ENCODE measurements around the gene KIF5C. TPM values are rescaled to one million over a fixed set of nuclear protein-coding genes. Genes with fewer than 3 reads are reported as not detected.

The KIF5C gene
- total and polyA plus RNA-seq, 2 experiments from 2014 or later, result 45.0 to 49.1 TPM

DNA sequence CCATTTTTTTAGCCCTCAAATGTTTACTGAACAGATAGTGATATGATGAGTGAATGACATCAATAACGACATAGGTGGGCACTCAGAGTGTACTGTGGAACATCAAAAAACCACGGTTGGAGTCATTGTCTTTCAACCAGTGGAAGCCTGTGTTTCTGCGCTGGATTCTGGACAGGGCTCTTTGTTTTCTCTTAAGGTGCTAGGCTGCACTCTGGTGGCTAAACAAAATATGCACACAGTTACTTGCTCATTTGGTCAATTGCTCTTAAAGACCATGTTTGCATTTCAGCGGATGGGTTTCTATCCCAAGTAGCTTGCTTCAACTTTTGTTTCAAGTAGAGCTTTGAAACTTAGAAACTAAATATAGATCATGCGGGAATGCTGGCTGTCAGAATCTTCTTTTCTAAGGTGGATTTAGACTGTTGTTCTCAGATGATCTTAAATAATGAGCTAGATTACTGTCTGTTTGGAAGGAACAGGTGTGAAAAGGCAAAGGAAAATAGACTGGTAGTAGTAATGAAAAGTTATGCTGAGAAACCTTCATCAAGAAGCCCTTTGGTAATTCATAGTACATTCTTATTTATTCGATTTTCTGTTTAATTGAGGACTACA lies 115.0 kb downstream of the KIF5C start:
- peak; percentile 86 for DNase-seq (ENCODE audit: low spot score)
- no peak overlapping the region for H3K4me3 Mint-ChIP-seq
- Histone ChIP-seq H4K20me1 (replicated peaks; ENCODE audit: insufficient read depth) (no peaks in the 10 kb centered on the region), H3K9me2 (ENCODE audit: insufficient read depth) (no peaks in the 10 kb centered on the region), H3K27me3 (ENCODE audit: insufficient read depth) (no peaks in the 10 kb centered on the region), H3K27ac (ENCODE audit: low read depth) (no peak overlapping the region), H2AFZ (no peak overlapping the region), H3K79me2 (replicated peaks; ENCODE audit: insufficient read depth) (no peaks in the 10 kb centered on the region), H3K36me3 (ENCODE audit: insufficient read depth) (0 out of 2 replicates have a peak, but pooled peaks cover 7% of the 10 kb centered on the region), H3K4me3 (no peak overlapping the region), H3K4me2 (no peak overlapping the region), H3F3A (replicated peaks; ENCODE audit: low read depth) (no peaks in the 10 kb centered on the region), H3K4me1 (ENCODE audit: insufficient read depth) (no peaks in the 10 kb centered on the region)
- H3K9me3 Mint-ChIP-seq, result no peaks in the 10 kb centered on the region
- peak; percentile 86 for ATAC-seq
- peaks cover 2% of the 10 kb centered on the region for H3K27me3 Mint-ChIP-seq (ENCODE audit: insufficient read depth, low read depth, poor library complexity)
- no peak overlapping the region for H3K27ac Mint-ChIP-seq
- TF ChIP-seq ZNF114 (CRISPR knock-in tag; IDR thresholded peaks at IDR 0.05), result no peak
- TF ChIP-seq, protein P1, sequence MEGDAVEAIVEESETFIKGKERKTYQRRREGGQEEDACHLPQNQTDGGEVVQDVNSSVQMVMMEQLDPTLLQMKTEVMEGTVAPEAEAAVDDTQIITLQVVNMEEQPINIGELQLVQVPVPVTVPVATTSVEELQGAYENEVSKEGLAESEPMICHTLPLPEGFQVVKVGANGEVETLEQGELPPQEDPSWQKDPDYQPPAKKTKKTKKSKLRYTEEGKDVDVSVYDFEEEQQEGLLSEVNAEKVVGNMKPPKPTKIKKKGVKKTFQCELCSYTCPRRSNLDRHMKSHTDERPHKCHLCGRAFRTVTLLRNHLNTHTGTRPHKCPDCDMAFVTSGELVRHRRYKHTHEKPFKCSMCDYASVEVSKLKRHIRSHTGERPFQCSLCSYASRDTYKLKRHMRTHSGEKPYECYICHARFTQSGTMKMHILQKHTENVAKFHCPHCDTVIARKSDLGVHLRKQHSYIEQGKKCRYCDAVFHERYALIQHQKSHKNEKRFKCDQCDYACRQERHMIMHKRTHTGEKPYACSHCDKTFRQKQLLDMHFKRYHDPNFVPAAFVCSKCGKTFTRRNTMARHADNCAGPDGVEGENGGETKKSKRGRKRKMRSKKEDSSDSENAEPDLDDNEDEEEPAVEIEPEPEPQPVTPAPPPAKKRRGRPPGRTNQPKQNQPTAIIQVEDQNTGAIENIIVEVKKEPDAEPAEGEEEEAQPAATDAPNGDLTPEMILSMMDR (conservative IDR thresholded peaks at IDR 0.05; ENCODE audit: low read depth in 2 of 2), result peak; percentile 73 to 74
- H3K36me3 Mint-ChIP-seq (ENCODE audit: low read depth), result peaks cover 36% of the 10 kb centered on the region
- no peaks in the 10 kb centered on the region; the same call in 2 of the 3 replicates for H3K4me1 Mint-ChIP-seq

DNA sequence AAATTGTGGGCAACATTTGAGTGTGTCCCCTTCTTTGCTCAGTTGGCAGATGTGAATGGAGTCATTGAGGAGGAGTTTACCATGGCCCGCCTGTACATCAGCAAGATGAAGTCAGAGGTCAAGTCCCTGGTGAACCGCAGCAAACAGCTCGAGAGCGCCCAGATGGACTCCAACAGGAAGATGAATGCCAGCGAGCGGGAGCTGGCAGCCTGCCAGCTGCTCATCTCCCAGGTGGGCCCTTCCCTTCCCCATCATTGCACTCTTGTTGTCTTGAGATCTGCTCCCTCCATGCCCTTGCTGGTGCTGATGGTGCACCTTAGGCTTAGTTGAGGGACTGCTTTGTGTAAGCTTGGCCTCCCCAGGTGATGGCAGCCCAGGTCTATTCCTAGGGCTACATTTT lies 115.9 kb downstream of the KIF5C start:
- H3K9me3 Mint-ChIP-seq, result no peaks in the 10 kb centered on the region
- H2AFZ ChIP-seq, result no peak overlapping the region
- H3K4me1 Mint-ChIP-seq, result no peaks in the 10 kb centered on the region; the same call in 2 of the 3 replicates
- H3K4me2 ChIP-seq, result no peak overlapping the region
- H4K20me1 ChIP-seq (replicated peaks; ENCODE audit: insufficient read depth), result no peaks in the 10 kb centered on the region
- 0 out of 2 replicates have a peak, but pooled peaks cover under 1% of the 10 kb centered on the region for H3K9me2 ChIP-seq (ENCODE audit: insufficient read depth)
- H3K27ac ChIP-seq (ENCODE audit: low read depth), result no peak overlapping the region
- no peak overlapping the region for H3K4me3 Mint-ChIP-seq
- H3K36me3 Mint-ChIP-seq (ENCODE audit: low read depth), result peaks cover 41% of the 10 kb centered on the region
- 0 out of 2 replicates have a peak, but pooled peaks cover 7% of the 10 kb centered on the region for H3K36me3 ChIP-seq (ENCODE audit: insufficient read depth)
- H3K4me1 ChIP-seq (ENCODE audit: insufficient read depth), result no peaks in the 10 kb centered on the region
- ATAC-seq, result no peak
- no peaks in the 10 kb centered on the region for H3F3A ChIP-seq (replicated peaks; ENCODE audit: low read depth)
- H3K4me3 ChIP-seq, result no peak overlapping the region
- H3K27me3 ChIP-seq (ENCODE audit: insufficient read depth), result no peaks in the 10 kb centered on the region
- H3K27ac Mint-ChIP-seq, result no peak overlapping the region
- peaks cover 2% of the 10 kb centered on the region for H3K27me3 Mint-ChIP-seq (ENCODE audit: insufficient read depth, low read depth, poor library complexity)
- no peaks in the 10 kb centered on the region for H3K79me2 ChIP-seq (replicated peaks; ENCODE audit: insufficient read depth)
- no peak for DNase-seq (ENCODE audit: low spot score)
- TF ChIP-seq ZNF331 (CRISPR knock-in tag; IDR thresholded peaks at IDR 0.05; ENCODE audit: low read depth), result no peak

DNA sequence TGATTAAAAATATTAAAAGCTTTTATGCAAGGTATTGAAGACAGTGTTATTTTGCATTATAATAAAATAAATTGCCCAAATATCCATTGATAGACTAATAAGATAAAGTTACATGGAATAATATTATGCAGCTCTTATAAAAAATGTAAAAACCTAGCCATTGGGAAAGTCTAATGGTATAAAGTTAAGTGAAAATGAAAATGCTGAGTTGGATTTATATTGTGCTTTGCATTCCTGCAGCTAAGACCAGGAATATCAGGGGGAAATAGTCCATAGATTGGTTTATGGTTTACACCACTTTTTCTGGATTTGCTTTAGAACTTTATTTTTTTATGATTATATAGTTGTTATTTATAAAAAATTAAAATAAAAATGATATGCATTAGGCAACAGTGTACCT lies 117.4 kb downstream of the KIF5C start:
- no peak overlapping the region for H2AFZ ChIP-seq
- no peak for DNase-seq (ENCODE audit: low spot score)
- no peak overlapping the region for H3K27ac Mint-ChIP-seq
- H4K20me1 ChIP-seq (replicated peaks; ENCODE audit: insufficient read depth), result no peaks in the 10 kb centered on the region; the same call in 1 of the 2 replicates
- no peaks in the 10 kb centered on the region for H3K4me1 ChIP-seq (ENCODE audit: insufficient read depth)
- peaks cover 42% of the 10 kb centered on the region for H3K36me3 Mint-ChIP-seq (ENCODE audit: low read depth)
- H3F3A ChIP-seq (replicated peaks; ENCODE audit: low read depth), result no peaks in the 10 kb centered on the region
- H3K27ac ChIP-seq (ENCODE audit: low read depth), result no peak overlapping the region
- H3K4me1 Mint-ChIP-seq, result peaks cover under 1% of the 10 kb centered on the region; the same call in 2 of the 3 replicates
- no peak overlapping the region for H3K4me2 ChIP-seq
- no peak overlapping the region for H3K4me3 Mint-ChIP-seq
- H3K79me2 ChIP-seq (replicated peaks; ENCODE audit: insufficient read depth), result no peaks in the 10 kb centered on the region
- no peak for ATAC-seq
- H3K9me3 Mint-ChIP-seq, result no peaks in the 10 kb centered on the region
- no peaks in the 10 kb centered on the region for H3K27me3 ChIP-seq (ENCODE audit: insufficient read depth)
- H3K9me2 ChIP-seq (ENCODE audit: insufficient read depth), result 0 out of 2 replicates have a peak, but pooled peaks cover 2% of the 10 kb centered on the region
- H3K27me3 Mint-ChIP-seq (ENCODE audit: insufficient read depth, low read depth, poor library complexity), result peaks cover under 1% of the 10 kb centered on the region
- 0 out of 2 replicates have a peak, but pooled peaks cover 3% of the 10 kb centered on the region for H3K36me3 ChIP-seq (ENCODE audit: insufficient read depth)
- no peak overlapping the region for H3K4me3 ChIP-seq
- no peak for TF ChIP-seq JUNB (IDR thresholded peaks at IDR 0.05; ENCODE audit: unreplicated experiment)
- no peak for TF ChIP-seq EZH2 (IDR thresholded peaks at IDR 0.05; ENCODE audit: low read depth, unreplicated experiment)
- TF ChIP-seq EZH2phosphoT487 (IDR thresholded peaks at IDR 0.05; ENCODE audit: unreplicated experiment), result no peak
- no peak for TF ChIP-seq NANOG (IDR thresholded peaks at IDR 0.05; ENCODE audit: borderline replicate concordance)
- no peak for TF ChIP-seq CREB1 (CRISPR knock-in tag; IDR thresholded peaks at IDR 0.05; ENCODE audit: low read depth)
- TF ChIP-seq, protein P1 (conservative IDR thresholded peaks at IDR 0.05; ENCODE audit: low read depth in 2 of 2), result no peak
- TF ChIP-seq, protein P2, sequence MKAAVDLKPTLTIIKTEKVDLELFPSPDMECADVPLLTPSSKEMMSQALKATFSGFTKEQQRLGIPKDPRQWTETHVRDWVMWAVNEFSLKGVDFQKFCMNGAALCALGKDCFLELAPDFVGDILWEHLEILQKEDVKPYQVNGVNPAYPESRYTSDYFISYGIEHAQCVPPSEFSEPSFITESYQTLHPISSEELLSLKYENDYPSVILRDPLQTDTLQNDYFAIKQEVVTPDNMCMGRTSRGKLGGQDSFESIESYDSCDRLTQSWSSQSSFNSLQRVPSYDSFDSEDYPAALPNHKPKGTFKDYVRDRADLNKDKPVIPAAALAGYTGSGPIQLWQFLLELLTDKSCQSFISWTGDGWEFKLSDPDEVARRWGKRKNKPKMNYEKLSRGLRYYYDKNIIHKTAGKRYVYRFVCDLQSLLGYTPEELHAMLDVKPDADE (IDR thresholded peaks at IDR 0.05), result no peak
- no peak for TF ChIP-seq ZNF114 (CRISPR knock-in tag; IDR thresholded peaks at IDR 0.05)
- TF ChIP-seq, protein P3, sequence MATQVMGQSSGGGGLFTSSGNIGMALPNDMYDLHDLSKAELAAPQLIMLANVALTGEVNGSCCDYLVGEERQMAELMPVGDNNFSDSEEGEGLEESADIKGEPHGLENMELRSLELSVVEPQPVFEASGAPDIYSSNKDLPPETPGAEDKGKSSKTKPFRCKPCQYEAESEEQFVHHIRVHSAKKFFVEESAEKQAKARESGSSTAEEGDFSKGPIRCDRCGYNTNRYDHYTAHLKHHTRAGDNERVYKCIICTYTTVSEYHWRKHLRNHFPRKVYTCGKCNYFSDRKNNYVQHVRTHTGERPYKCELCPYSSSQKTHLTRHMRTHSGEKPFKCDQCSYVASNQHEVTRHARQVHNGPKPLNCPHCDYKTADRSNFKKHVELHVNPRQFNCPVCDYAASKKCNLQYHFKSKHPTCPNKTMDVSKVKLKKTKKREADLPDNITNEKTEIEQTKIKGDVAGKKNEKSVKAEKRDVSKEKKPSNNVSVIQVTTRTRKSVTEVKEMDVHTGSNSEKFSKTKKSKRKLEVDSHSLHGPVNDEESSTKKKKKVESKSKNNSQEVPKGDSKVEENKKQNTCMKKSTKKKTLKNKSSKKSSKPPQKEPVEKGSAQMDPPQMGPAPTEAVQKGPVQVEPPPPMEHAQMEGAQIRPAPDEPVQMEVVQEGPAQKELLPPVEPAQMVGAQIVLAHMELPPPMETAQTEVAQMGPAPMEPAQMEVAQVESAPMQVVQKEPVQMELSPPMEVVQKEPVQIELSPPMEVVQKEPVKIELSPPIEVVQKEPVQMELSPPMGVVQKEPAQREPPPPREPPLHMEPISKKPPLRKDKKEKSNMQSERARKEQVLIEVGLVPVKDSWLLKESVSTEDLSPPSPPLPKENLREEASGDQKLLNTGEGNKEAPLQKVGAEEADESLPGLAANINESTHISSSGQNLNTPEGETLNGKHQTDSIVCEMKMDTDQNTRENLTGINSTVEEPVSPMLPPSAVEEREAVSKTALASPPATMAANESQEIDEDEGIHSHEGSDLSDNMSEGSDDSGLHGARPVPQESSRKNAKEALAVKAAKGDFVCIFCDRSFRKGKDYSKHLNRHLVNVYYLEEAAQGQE (IDR thresholded peaks at IDR 0.05; ENCODE audit: unreplicated experiment), result no peak

All from GM23338 (cell line).